NCI-H526 treated with DMSO at 0.1 percent for 48 hours (cell line): Measurements from ENCODE around the gene CYP2E1.
"Not testable (repeated sequence)": the region's sequence is repeated elsewhere in the genome, so short reads cannot be mapped to it uniquely, and the experiment has no call there.

Experiments
- DNase-seq: peaks from one replicate; lab custom pipeline; 2025; lab: John Stamatoyannopoulos, UW

The CYP2E1 gene

DNA sequence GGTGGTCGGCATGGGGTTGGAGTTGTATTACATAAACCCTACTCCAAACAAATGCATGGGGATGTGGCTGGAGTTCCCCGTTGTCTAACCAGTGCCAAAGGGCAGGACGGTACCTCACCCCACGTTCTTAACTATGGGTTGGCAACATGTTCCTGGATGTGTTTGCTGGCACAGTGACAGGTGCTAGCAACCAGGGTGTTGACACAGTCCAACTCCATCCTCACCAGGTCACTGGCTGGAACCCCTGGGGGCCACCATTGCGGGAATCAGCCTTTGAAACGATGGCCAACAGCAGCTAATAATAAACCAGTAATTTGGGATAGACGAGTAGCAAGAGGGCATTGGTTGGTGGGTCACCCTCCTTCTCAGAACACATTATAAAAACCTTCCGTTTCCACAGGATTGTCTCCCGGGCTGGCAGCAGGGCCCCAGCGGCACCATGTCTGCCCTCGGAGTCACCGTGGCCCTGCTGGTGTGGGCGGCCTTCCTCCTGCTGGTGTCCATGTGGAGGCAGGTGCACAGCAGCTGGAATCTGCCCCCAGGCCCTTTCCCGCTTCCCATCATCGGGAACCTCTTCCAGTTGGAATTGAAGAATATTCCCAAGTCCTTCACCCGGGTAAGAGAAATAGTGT, at the start of gene CYP2E1:
Gene CYP2E1, plus strand, starts transcription at position 407 of the 632 bp plus-strand sequence. Its CDS starts 33 bp downstream, at position 440.
- no peak for DNase-seq

DNA sequence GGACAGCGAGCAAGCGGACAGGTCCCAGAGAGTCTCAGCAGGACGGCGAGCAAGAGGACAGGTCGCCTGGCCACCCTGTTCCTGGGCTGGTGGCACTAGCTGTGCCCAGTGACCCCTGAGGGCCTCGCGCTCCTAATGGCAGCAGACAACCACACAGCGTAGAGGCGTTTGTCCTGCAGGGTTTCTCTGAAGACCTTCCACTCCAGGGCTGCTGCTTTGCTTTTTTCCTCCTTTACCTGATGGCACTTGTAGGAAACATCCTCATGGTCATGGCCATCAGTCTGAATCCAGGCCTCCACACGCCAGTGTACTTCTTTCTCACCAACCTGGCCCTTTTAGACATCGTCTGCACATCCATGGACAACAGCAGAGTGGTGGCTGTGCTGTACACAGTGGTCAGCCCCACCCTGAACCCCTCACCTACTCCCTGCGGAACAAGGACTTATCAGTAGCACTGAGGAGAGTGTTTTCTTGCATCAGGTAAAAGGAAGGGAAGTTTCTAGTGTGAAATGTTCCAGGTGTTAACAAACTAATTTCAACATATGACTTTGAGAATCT, 46.0 kb upstream of the CYP2E1 start:
- no peak for DNase-seq

DNA sequence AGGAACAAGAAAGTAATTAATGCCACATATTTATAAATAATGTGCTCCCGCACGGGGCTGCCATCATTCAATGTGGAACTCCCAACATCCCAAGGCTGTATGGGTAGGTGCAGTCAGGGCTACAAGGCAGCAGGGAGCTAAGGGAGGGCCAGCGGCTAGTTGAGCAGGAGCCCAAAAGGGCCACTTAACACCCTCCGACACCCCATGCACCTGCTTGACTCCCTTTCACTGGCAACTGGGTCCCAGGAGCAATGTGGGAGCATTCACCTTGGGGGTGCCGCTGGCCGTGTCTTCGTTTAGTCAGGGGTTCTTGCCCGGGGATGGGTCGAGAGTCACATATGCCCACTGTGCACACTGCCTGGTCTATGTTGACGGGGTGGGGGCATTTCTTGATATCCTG, 45.5 kb upstream of the CYP2E1 start:
- DNase-seq, result no peak

DNA sequence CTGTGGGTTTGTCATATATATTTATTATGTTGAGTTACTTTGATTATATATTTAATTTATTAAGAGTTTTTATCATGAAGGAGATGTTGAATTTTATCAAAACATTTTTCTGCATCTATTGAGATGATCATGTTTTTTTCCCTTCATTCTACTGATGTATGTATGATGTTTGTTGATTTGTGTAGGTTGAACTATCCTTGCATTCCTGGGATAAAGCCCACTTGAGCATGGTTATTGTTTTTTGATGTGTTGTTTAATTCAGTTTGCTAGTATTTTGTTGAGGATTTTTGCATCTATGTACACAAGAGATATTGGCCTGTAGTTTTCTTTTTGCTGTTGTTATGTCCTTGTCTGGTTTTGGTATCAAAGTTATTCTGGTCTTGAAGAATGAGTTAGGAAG, 42.3 kb upstream of the CYP2E1 start:
- no peak for DNase-seq

DNA sequence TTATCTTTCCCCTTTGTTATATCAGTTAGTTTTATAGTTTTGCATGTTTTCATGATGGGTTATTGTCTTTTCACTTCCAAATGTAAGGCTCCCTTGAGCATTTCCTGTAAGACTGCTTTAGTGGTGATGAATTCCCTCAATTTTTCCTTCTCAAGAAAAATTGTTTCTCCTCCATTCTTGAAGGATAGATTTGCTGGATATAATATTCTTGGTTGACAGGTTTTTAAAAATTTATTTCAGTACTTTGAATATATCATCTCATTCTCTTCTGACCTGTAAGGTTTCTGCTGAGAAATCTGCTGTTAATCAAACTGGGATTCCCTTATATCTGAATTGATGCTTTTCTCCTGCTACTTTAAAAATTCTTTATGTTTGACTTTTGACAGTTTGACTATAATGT, 40.1 kb upstream of the CYP2E1 start:
- DNase-seq, result no peak

DNA sequence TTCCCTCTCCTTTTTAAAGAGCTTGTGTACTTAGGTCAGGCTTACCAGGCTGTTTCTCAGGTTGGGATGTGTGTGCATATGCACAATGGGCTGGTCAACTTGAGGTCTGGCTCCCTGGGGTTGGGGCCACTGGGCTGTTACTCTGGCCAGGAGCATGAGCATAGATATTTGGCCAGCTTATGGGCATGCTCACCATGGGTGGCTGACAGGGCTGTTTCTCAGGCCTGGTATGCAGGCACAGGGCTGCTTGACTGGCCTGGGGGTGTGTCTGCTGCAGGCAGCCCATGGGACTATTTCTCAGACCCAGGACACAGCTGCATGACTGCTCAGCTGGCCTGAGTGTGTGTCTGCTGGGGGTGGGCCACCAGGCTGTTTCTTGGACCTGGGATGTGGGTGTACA, 38.8 kb upstream of the CYP2E1 start:
- DNase-seq, result no peak

GRCh38 chr10:133489816-133490588, 37.2 kb upstream of the CYP2E1 start:
- DNase-seq, result peak; percentile 15

DNA sequence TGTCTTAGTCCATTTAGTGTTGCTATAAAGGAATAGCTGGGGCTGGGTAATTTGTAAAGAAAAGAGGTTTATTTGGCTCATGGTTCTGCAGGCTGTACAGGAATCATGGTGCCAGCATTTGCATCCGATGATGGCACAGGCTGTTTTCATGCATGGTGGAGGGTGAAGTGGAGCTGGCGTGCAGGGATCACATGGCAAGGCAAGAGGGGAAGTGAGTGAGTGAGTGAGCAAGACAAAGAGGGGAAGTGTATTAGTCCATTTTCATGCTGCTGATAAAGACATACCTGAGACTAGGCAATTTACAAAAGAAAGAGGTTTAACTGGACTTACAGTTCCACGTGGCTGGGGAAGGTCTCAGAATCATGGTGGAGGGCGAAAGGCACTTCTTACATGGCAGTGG, 33.6 kb upstream of the CYP2E1 start:
- not testable (repeated sequence) for DNase-seq

DNA sequence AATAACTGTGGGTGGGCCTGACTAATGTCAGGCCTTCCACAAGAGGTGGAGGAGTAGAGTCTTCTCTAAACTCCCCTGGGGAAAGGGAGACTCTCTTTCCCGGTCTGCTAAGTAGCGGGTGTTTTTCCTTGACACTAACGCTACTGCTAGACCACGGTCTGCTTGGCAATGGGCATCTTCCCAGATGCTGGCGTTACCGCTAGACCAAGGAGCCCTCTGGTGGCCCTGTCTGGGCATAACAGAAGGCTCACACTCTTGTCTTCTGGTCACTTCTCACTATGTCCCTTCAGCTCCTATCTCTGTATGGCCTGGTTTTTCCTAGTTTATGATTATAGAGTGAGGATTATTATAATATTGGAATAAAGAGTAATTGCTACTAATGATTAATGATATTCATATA, 29.8 kb upstream of the CYP2E1 start:
- DNase-seq, result not testable (repeated sequence)

GRCh38 chr10:133499176-133499575, 28.0 kb upstream of the CYP2E1 start:
- DNase-seq, result not testable (repeated sequence)

GRCh38 chr10:133500897-133501296, 26.3 kb upstream of the CYP2E1 start:
- DNase-seq, result not testable (repeated sequence)

DNA sequence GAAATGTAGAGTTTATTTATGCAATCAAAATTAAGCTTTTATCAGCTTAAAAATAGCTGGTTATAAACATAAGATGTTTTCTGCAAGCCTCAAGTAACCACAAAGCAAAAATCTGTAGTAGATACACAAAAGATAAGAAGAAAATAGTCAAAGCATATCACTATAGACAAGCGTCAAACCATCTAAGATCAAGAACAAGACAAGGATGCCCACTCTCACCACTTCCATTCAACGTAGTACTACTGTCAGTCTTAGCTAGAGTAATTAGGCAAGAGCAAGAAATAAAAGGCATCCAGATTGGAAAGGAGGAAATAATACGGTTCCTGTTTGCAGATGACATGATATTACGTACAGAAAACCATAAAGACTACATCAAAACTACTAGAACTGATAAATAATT, 17.5 kb upstream of the CYP2E1 start:
- no peak for DNase-seq

GRCh38 chr10:133511408-133511807, 15.8 kb upstream of the CYP2E1 start:
- DNase-seq, result no peak

GRCh38 chr10:133511907-133512528, 15.1 kb upstream of the CYP2E1 start:
- no peak for DNase-seq

DNA sequence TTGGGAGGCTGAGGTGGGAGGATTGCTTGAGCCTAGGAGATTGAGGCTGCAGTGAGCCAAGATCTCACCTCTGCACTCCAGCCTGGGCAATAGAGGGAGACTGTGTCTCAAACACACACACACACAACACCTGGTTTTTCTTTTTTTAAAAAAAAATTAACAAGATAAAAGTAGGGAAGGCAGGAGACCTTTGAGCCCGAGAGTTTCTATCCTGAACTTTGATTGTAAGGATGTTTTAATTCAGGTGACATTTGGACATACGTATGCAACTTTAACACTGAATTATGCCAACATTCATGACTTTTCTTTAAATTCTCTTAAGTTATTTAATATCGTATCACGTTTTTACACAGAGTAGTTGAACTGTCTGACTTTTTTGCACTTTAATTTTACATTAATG, 11.7 kb upstream of the CYP2E1 start:
- no peak for DNase-seq

DNA sequence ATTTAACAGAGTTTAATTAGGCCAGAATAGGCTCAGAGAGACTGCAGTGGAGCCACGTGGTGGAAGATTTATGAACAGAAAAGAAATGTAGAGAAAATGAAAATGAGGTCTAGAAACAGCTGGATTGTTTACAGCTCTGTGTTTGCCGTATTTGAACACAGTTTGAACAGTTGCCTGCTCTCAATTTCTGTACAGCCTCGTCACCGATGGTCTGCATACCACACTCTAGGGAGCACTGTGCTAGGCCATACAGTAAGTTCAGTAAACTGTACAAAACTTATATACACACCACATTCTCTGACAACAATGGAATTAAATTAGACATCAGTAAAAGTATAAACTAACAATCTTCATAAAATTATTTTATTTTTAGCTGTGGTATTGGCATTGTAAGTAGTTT, 11.1 kb upstream of the CYP2E1 start:
- DNase-seq, result no peak

DNA sequence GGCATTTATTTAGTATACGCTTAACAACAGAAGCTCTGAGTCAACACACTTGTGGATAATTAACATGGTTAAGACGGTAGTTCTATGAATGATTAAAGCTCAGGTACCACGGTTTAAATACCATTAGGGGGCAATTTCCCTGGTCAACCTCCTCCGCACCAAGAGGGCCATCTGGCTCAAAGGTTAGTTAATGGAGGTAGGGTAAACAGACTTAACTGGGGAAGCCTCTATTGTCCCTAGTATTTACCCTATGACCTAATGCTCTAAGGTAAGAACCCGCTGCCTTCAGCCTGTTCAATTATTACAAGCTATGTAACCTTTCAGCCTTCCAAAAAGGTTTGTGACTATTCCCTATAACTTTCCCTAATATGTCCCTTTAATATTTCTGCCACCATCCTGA, 8.6 kb upstream of the CYP2E1 start:
- not testable (repeated sequence) for DNase-seq

DNA sequence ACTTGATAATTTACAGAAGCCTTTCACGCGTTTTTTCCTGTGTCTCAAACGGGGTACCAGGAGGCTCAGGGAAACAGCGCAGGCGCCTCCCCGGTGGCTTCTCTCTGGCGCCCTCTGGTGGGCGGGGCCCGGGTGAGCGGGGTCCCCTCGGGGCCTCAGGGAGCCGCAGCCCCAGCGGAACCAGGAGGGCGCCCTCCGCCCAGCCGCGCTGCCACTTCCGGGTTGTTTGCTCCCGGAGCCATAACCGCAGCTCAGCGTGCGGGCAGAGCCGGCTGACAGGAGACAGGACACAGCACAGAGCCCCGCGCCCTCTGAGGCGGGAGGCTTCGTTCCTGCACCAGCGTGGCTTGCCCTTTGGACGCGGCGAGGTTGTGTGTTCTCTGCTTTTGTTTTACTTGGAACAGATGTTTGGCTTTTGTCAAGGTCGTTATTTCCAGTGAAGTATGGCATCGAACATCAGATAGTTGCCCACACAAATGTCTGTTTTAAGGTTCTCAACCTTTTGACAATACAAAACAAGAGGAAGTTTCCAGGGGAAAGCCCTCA, 6.9 kb upstream of the CYP2E1 start:
- peak; percentile 29 for DNase-seq

DNA sequence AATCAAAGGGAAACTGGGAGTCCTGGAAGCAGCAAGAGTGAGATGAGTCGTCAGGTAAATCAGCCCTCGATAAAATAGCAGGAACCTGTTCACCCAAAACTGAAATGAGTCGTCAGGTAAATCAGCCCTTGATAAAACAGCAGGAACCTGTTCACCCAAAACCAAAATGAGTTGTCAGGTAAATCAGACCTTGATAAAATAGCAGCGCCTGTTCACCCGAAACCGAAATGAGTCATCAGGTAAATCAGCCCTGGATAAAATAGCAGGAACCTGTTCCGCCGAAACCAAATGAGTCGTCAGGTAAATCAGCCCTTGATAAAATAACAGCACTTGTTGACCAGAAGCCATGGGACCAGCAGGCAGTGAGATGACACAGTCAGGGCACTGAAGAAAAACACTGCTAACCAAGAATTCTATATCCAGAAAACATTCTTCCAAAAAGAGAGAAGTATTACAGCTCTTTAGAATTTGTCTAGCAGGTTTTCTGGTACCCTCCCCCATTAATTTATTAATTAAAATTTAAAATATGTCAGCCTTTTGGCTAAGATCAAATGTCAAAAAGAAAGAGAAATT, 3.4 kb upstream of the CYP2E1 start:
- DNase-seq, result no peak

GRCh38 chr10:133525444-133525843, 1.7 kb upstream of the CYP2E1 start:
- no peak for DNase-seq

GRCh38 chr10:133527771-133528271, 658 bp downstream of the CYP2E1 start:
- DNase-seq, result peak; percentile 5

- DNase-seq, result no peak
Observed at GRCh38 chr10:133528296-133528844, 1.2 kb downstream of the CYP2E1 start.
